Mesendoderm (in vitro differentiated cells): Measurements from ENCODE around the gene ERC2.

Source experiments
- DNase-seq: peaks from one replicate; pipeline ENCODE4 v3.0.0; 2013
- H2AK5ac ChIP-seq: 2 replicates; pipeline ENCODE4 v1.6.1; 2013; ENCODE audit warnings: low read length, inconsistent platforms
- H2BK120ac ChIP-seq: 2 replicates; pipeline ENCODE4 v1.6.1; 2013; ENCODE audit warnings: low read depth, mild to moderate bottlenecking, low read length, moderate library complexity, mixed read lengths
- H2BK15ac ChIP-seq: replicated peaks from 2 replicates; pipeline ENCODE4 v1.6.1; 2013; ENCODE audit warnings: low read depth, mild to moderate bottlenecking, moderate library complexity
- H2BK5ac ChIP-seq: 2 replicates; pipeline ENCODE4 v1.6.1; 2013; ENCODE audit warnings: low read length, inconsistent platforms
- H3K18ac ChIP-seq: 2 replicates; pipeline ENCODE4 v1.6.1; 2013; ENCODE audit warnings: mild to moderate bottlenecking, low read length, mixed read lengths
- H3K23ac ChIP-seq: one replicate; pipeline ENCODE4 v1.6.1; 2013; ENCODE audit warnings: low read length
- H3K27ac ChIP-seq: 2 replicates; pipeline ENCODE4 v1.5.1; 2013; ENCODE audit warnings: low read depth, mild to moderate bottlenecking, inconsistent platforms, low read length, moderate library complexity
- H3K27me3 ChIP-seq: 2 replicates; pipeline ENCODE4 v1.6.1; 2013; ENCODE audit warnings: low read length, control low read depth, mild to moderate bottlenecking, inconsistent platforms; ENCODE audit not compliant: insufficient read depth, poor library complexity
- H3K36me3 ChIP-seq: 2 replicates; pipeline ENCODE4 v1.6.1; 2013; ENCODE audit warnings: low read length, inconsistent platforms; ENCODE audit not compliant: control insufficient read depth, insufficient read depth
- H3K4ac ChIP-seq: one replicate; pipeline ENCODE4 v1.6.1; 2013; ENCODE audit warnings: low read depth, mild to moderate bottlenecking, low read length, moderate library complexity
- H3K4me1 ChIP-seq: 2 replicates; pipeline ENCODE4 v1.6.1; 2013; ENCODE audit warnings: low read depth, low read length, inconsistent platforms; ENCODE audit not compliant: control insufficient read depth
- H3K4me2 ChIP-seq: 2 replicates; pipeline ENCODE4 v1.6.1; 2013; ENCODE audit warnings: low read length
- H3K4me3 ChIP-seq: 2 replicates; pipeline ENCODE4 v1.5.1; 2013; ENCODE audit warnings: mild to moderate bottlenecking, low read length
- H3K56ac ChIP-seq: one replicate; pipeline ENCODE4 v1.6.1; 2013; ENCODE audit warnings: low read length
- H3K79me1 ChIP-seq: 2 replicates; pipeline ENCODE4 v1.6.1; 2013; ENCODE audit warnings: low read length, inconsistent platforms
- H3K79me2 ChIP-seq: 2 replicates; pipeline ENCODE4 v1.6.1; 2013; ENCODE audit warnings: mild to moderate bottlenecking, low read length; ENCODE audit not compliant: control insufficient read depth, insufficient read depth
- H3K9ac ChIP-seq: 2 replicates; pipeline ENCODE4 v1.6.1; 2013; ENCODE audit warnings: low read length, inconsistent platforms
- H4K5ac ChIP-seq: one replicate; pipeline ENCODE4 v1.6.1; 2013; ENCODE audit warnings: low read length
- H4K8ac ChIP-seq: one replicate; pipeline ENCODE4 v1.6.1; 2013; ENCODE audit warnings: low read depth, mild to moderate bottlenecking, control low read depth, low read length, moderate library complexity
- WGBS: extraction: QIAGEN DNeasy Blood & Tissue Kit; methylation state at CpG from one replicate; pipeline ENCODE4 v1.1.7; 2013; ENCODE audit warnings: low lambda C conversion rate, missing lambda C conversion rate; ENCODE audit not compliant: insufficient coverage; ENCODE audit errors: extremely low coverage; 5-methylcytosine and 5-hydroxymethylcytosine counted together

ERC2 gene

GRCh38 chr3:55966566-55966965 is 501.7 kb downstream of the ERC2 start:
- no peaks in the 10 kb centered on the region for H3K27me3 ChIP-seq
- H2AK5ac ChIP-seq, result no peak overlapping the region
- no peak overlapping the region for H3K9ac ChIP-seq
- H3K18ac ChIP-seq, result no peak overlapping the region
- no peaks in the 10 kb centered on the region for H3K79me1 ChIP-seq
- H3K23ac ChIP-seq, result no peak overlapping the region
- no CpG with 5 or more reads among the region's 1 CpG for WGBS
- no peak overlapping the region for H3K27ac ChIP-seq
- no peak overlapping the region for H3K4me3 ChIP-seq
- H2BK120ac ChIP-seq, result no peak overlapping the region
- H3K4me2 ChIP-seq, result no peak overlapping the region
- H4K8ac ChIP-seq, result no peak overlapping the region
- no peak overlapping the region for H3K56ac ChIP-seq
- no peaks in the 10 kb centered on the region for H3K79me2 ChIP-seq
- no peak overlapping the region for H4K5ac ChIP-seq
- H3K36me3 ChIP-seq, result no peaks in the 10 kb centered on the region
- no peaks in the 10 kb centered on the region for H3K4me1 ChIP-seq
- no peak overlapping the region for H2BK5ac ChIP-seq
- H3K4ac ChIP-seq, result no peak overlapping the region
- no peak for DNase-seq
- H2BK15ac ChIP-seq, result no peak overlapping the region

GRCh38 chr3:55965776-55966175 is 502.5 kb downstream of the ERC2 start:
- no peak overlapping the region for H2BK120ac ChIP-seq
- no peak overlapping the region for H3K4ac ChIP-seq
- H2BK15ac ChIP-seq, result no peak overlapping the region
- no peak overlapping the region for H3K4me2 ChIP-seq
- DNase-seq, result no peak
- H3K27ac ChIP-seq, result no peak overlapping the region
- no peaks in the 10 kb centered on the region for H3K36me3 ChIP-seq
- no peaks in the 10 kb centered on the region for H3K79me1 ChIP-seq
- no peak overlapping the region for H3K4me3 ChIP-seq
- no peak overlapping the region for H3K18ac ChIP-seq
- H4K5ac ChIP-seq, result no peak overlapping the region
- no peak overlapping the region for H3K56ac ChIP-seq
- H3K27me3 ChIP-seq, result no peaks in the 10 kb centered on the region
- no peak overlapping the region for H3K9ac ChIP-seq
- no peak overlapping the region for H2BK5ac ChIP-seq
- no peak overlapping the region for H4K8ac ChIP-seq
- WGBS, result 100% methylated on average over 1 of the region's 5 CpGs
- H2AK5ac ChIP-seq, result no peak overlapping the region
- no peak overlapping the region for H3K23ac ChIP-seq
- no peaks in the 10 kb centered on the region for H3K79me2 ChIP-seq
- H3K4me1 ChIP-seq, result no peaks in the 10 kb centered on the region

GRCh38 chr3:55964491-55964985 is 503.7 kb downstream of the ERC2 start:
- no peak overlapping the region for H3K23ac ChIP-seq
- no peak overlapping the region for H4K8ac ChIP-seq
- no peak overlapping the region for H2BK120ac ChIP-seq
- H3K4ac ChIP-seq, result no peak overlapping the region
- no peaks in the 10 kb centered on the region for H3K36me3 ChIP-seq
- H3K4me2 ChIP-seq, result no peak overlapping the region
- H4K5ac ChIP-seq, result no peak overlapping the region
- H2BK15ac ChIP-seq, result no peak overlapping the region
- WGBS, result no CpG with 5 or more reads among the region's 2 CpGs
- H2BK5ac ChIP-seq, result no peak overlapping the region
- H3K4me1 ChIP-seq, result no peaks in the 10 kb centered on the region
- no peak overlapping the region for H3K9ac ChIP-seq
- H3K79me1 ChIP-seq, result no peaks in the 10 kb centered on the region
- no peak overlapping the region for H2AK5ac ChIP-seq
- no peak overlapping the region for H3K18ac ChIP-seq
- no peaks in the 10 kb centered on the region for H3K27me3 ChIP-seq
- no peaks in the 10 kb centered on the region for H3K79me2 ChIP-seq
- H3K4me3 ChIP-seq, result no peak overlapping the region
- no peak for DNase-seq
- H3K27ac ChIP-seq, result no peak overlapping the region
- no peak overlapping the region for H3K56ac ChIP-seq

DNA sequence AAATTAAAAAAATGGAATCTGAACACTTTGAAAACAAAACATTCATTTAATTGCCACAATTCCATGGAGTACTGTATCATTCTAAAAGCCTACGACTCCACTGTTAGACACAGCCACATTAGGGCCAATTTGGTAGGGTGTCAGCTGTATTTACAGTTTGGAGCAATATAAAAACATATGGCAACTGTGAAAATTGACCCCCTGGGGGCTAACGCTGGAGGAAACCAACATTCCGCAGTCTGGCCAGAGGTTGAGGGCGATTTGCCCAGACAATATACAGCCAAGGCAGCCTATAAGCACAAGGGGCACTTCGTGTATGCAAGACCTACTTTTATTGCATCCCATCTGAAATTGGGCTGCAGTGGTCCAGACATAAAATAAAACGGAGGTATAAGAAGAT is 504.7 kb downstream of the ERC2 start:
- WGBS, result no CpG with 5 or more reads among the region's 6 CpGs
- no peak overlapping the region for H3K4ac ChIP-seq
- H3K27ac ChIP-seq, result no peak overlapping the region
- H2BK5ac ChIP-seq, result no peak overlapping the region
- H2BK15ac ChIP-seq, result no peak overlapping the region
- H3K27me3 ChIP-seq, result no peaks in the 10 kb centered on the region
- H3K9ac ChIP-seq, result no peak overlapping the region
- H2AK5ac ChIP-seq, result no peak overlapping the region
- H3K4me1 ChIP-seq, result no peaks in the 10 kb centered on the region
- H2BK120ac ChIP-seq, result no peak overlapping the region
- no peaks in the 10 kb centered on the region for H3K36me3 ChIP-seq
- H3K56ac ChIP-seq, result no peak overlapping the region
- H3K4me2 ChIP-seq, result no peak overlapping the region
- H4K5ac ChIP-seq, result no peak overlapping the region
- H3K4me3 ChIP-seq, result no peak overlapping the region
- no peak overlapping the region for H4K8ac ChIP-seq
- H3K79me2 ChIP-seq, result no peaks in the 10 kb centered on the region
- no peaks in the 10 kb centered on the region for H3K79me1 ChIP-seq
- H3K23ac ChIP-seq, result no peak overlapping the region
- DNase-seq, result no peak
- H3K18ac ChIP-seq, result no peak overlapping the region

- H4K5ac ChIP-seq, result no peak overlapping the region
- no peak overlapping the region for H3K18ac ChIP-seq
- H3K4ac ChIP-seq, result no peak overlapping the region
- H3K4me1 ChIP-seq, result no peaks in the 10 kb centered on the region
- H3K4me2 ChIP-seq, result no peak overlapping the region
- no peaks in the 10 kb centered on the region for H3K79me2 ChIP-seq
- H3K36me3 ChIP-seq, result no peaks in the 10 kb centered on the region
- no peak overlapping the region for H3K23ac ChIP-seq
- H2BK120ac ChIP-seq, result no peak overlapping the region
- H3K9ac ChIP-seq, result no peak overlapping the region
- no peak overlapping the region for H2BK5ac ChIP-seq
- H3K4me3 ChIP-seq, result no peak overlapping the region
- no peak overlapping the region for H2BK15ac ChIP-seq
- H4K8ac ChIP-seq, result no peak overlapping the region
- no peaks in the 10 kb centered on the region for H3K79me1 ChIP-seq
- H3K27ac ChIP-seq, result no peak overlapping the region
- no peaks in the 10 kb centered on the region for H3K27me3 ChIP-seq
- no peak overlapping the region for H3K56ac ChIP-seq
- no peak overlapping the region for H2AK5ac ChIP-seq
- no CpG with 5 or more reads among the region's 7 CpGs for WGBS
- DNase-seq, result no peak
These were observed 508.7 kb downstream of the ERC2 start for GRCh38 chr3:55959471-55960080.

GRCh38 chr3:55958605-55959004 is 509.7 kb downstream of the ERC2 start:
- no peaks in the 10 kb centered on the region for H3K79me2 ChIP-seq
- no peak for DNase-seq

More at GRCh38 chr3:55958605-55959004, 509.7 kb downstream of the ERC2 start:
- Histone ChIP-seq H3K36me3 (no peaks in the 10 kb centered on the region), H3K4me3 (no peak overlapping the region), H3K23ac (no peak overlapping the region), H2BK15ac (no peak overlapping the region), H3K79me1 (no peaks in the 10 kb centered on the region), H3K27me3 (no peaks in the 10 kb centered on the region), H2AK5ac (no peak overlapping the region), H4K8ac (no peak overlapping the region), H3K9ac (no peak overlapping the region), H3K4me2 (no peak overlapping the region), H2BK120ac (no peak overlapping the region), H3K18ac (no peak overlapping the region), H3K27ac (no peak overlapping the region), H3K56ac (no peak overlapping the region), H2BK5ac (no peak overlapping the region), H4K5ac (no peak overlapping the region), H3K4me1 (no peaks in the 10 kb centered on the region), H3K4ac (no peak overlapping the region)
- WGBS, result no CpG with 5 or more reads among the region's 8 CpGs
